ENCODE data around the gene STARD3.

GRCh38 chr17:39688945-39689344 lies 52.0 kb downstream of the STARD3 start:
- TF ChIP-seq CTCF (IDR thresholded peaks at IDR 0.05) (no peak), RCOR1 (IDR thresholded peaks at IDR 0.05; ENCODE audit: low read depth, low read length) (no peak), HOXB5 (CRISPR knock-in tag; IDR thresholded peaks at IDR 0.05) (no peak), CEBPB (IDR thresholded peaks at IDR 0.05) (no peak), POLR2A (IDR thresholded peaks at IDR 0.05; ENCODE audit: low read length) (no peak), RAD21 (conservative IDR thresholded peaks at IDR 0.05 in 1 of 2, IDR thresholded peaks at IDR 0.05 in 1 of 2) (no peak)
- TF ChIP-seq, protein P1, sequence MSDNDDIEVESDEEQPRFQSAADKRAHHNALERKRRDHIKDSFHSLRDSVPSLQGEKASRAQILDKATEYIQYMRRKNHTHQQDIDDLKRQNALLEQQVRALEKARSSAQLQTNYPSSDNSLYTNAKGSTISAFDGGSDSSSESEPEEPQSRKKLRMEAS (IDR thresholded peaks at IDR 0.05) = no peak
